H1 (cell line): Measurements from ENCODE around the gene SMG5. TPM values are rescaled to one million over a fixed set of nuclear protein-coding genes. Genes with fewer than 3 reads are reported as not detected.

Source experiments
- CTCF ChIA-PET: fragments of 300-600 bp; sonication (Branson Sonifier 250); formaldehyde crosslinking; loops from one replicate; lab custom pipeline; 2021; ENCODE audit not compliant: partially characterized antibody; lab: Charles Lee
- POLR2A ChIA-PET: fragments of 300-600 bp; sonication (Branson Sonifier 250); formaldehyde crosslinking; loops from one replicate; lab custom pipeline; 2021; ENCODE audit warnings: inconsistent platforms; ENCODE audit not compliant: partially characterized antibody; lab: Charles Lee
- DNase-seq, 2 experiments: peaks; one replicate each; pipeline versions ENCODE4 v3.0.0 to v3.0.0-alpha.2; 2010 to 2022; ENCODE audit warnings: low spot score in 2 of 2, low read depth in 1 of 2, mixed read lengths in 1 of 2
- FAIRE-seq: peaks from 2 replicates; lab custom pipeline; 2011; peaks lifted over from hg19 to GRCh38; lab: Jason Lieb, UNC
- H2AFZ ChIP-seq: 2 replicates; pipeline ENCODE4 v1.8.1; 2012; ENCODE audit warnings: low read length, inconsistent platforms
- H2AK5ac ChIP-seq: 2 replicates; pipeline ENCODE4 v1.6.1; 2013; ENCODE audit warnings: low read depth, low read length
- H2BK120ac ChIP-seq: replicated peaks from 2 replicates; pipeline ENCODE3; 2013; ENCODE audit warnings: low read depth, low read length, inconsistent platforms
- H2BK12ac ChIP-seq: 2 replicates; pipeline ENCODE4 v1.6.1; 2013; ENCODE audit warnings: low read depth, low read length
- H2BK15ac ChIP-seq: 2 replicates; pipeline ENCODE4 v1.6.1; 2013; ENCODE audit warnings: low read length
- H2BK20ac ChIP-seq: 2 replicates; pipeline ENCODE4 v1.6.1; 2013; ENCODE audit warnings: low read length
- H2BK5ac ChIP-seq: 2 replicates; pipeline ENCODE4 v1.6.1; 2013; ENCODE audit warnings: low read depth, low read length
- H3K14ac ChIP-seq: 2 replicates; pipeline ENCODE4 v1.6.1; 2013; ENCODE audit warnings: inconsistent platforms; ENCODE audit not compliant: insufficient read length
- H3K18ac ChIP-seq: 2 replicates; pipeline ENCODE4 v1.6.1; 2013; ENCODE audit warnings: low read length; ENCODE audit errors: extremely low read depth
- H3K23ac ChIP-seq: 2 replicates; pipeline ENCODE4 v1.6.1; 2013; ENCODE audit warnings: inconsistent platforms; ENCODE audit not compliant: insufficient read length
- H3K23me2 ChIP-seq: 2 replicates; pipeline ENCODE4 v1.6.1; 2013; ENCODE audit warnings: low read depth, low read length
- H3K27ac ChIP-seq: 2 replicates; pipeline ENCODE4 v1.6.1; 2011; ENCODE audit warnings: low read depth, low read length, inconsistent platforms
- H3K27me3 ChIP-seq, 4 experiments: replicated peaks in 1 of 4; 1 replicate in 1 of 4; 2 replicates in 3 of 4; pipeline versions ENCODE4 v1.6.1 to v1.8.1; 2011 to 2013; ENCODE audit warnings: low read length in 3 of 4, mild to moderate bottlenecking in 3 of 4, inconsistent platforms in 2 of 4, mixed read lengths in 2 of 4, moderate library complexity in 1 of 4; ENCODE audit not compliant: control insufficient read depth in 3 of 4, insufficient read depth in 3 of 4; ENCODE audit errors: extremely low read depth in 1 of 4
- H3K36me3 ChIP-seq, 4 experiments: 2 replicates each; pipeline versions ENCODE4 v1.6.1 to v1.8.1; 2011 to 2013; ENCODE audit warnings: mild to moderate bottlenecking in 4 of 4, low read length in 3 of 4, moderate library complexity in 2 of 4, control low read depth in 1 of 4, inconsistent platforms in 1 of 4; ENCODE audit not compliant: insufficient read depth in 4 of 4, control insufficient read depth in 2 of 4
- H3K4ac ChIP-seq: replicated peaks from 2 replicates; pipeline ENCODE3; 2013; ENCODE audit warnings: low read length, low read depth, mixed read lengths, inconsistent platforms; ENCODE audit not compliant: insufficient read length
- H3K4me1 ChIP-seq, 4 experiments: replicated peaks in 1 of 4; 1 replicate in 1 of 4; 2 replicates in 3 of 4; pipeline versions ENCODE4 v1.6.1 to v1.8.1; 2011 to 2013; ENCODE audit warnings: low read length in 3 of 4, inconsistent platforms in 2 of 4, mixed read lengths in 1 of 4; ENCODE audit not compliant: insufficient read depth in 4 of 4, control insufficient read depth in 3 of 4
- H3K4me2 ChIP-seq, 2 experiments: 2 replicates each; pipeline versions ENCODE4 v1.6.1 to v1.8.1; 2011 to 2013; ENCODE audit warnings: low read depth in 2 of 2, low read length in 2 of 2, control low read depth in 1 of 2, inconsistent platforms in 1 of 2, mild to moderate bottlenecking in 1 of 2; ENCODE audit not compliant: insufficient read depth in 1 of 2
- H3K4me3 ChIP-seq, 4 experiments: fragments of 200-600, 300-600 bp in 1 of 4; sonication (generic), shearing (Covaris generic), sonication (Bioruptor Twin) in 1 of 4; 2 replicates each; pipeline versions ENCODE4 v1.5.1 to v1.8.1; 2011 to 2016; ENCODE audit warnings: low read length in 4 of 4, low read depth in 3 of 4, control low read depth in 2 of 4, inconsistent platforms in 2 of 4, mild to moderate bottlenecking in 2 of 4, mixed read lengths in 1 of 4, moderate library complexity in 1 of 4; ENCODE audit not compliant: insufficient read depth in 2 of 4; ENCODE audit errors: extremely low read depth in 1 of 4
- H3K56ac ChIP-seq: replicated peaks from 2 replicates; pipeline ENCODE3; 2013; ENCODE audit warnings: low read depth, mild to moderate bottlenecking, mixed read lengths, low read length, inconsistent platforms; ENCODE audit not compliant: insufficient read length
- H3K79me1 ChIP-seq: 2 replicates; pipeline ENCODE4 v1.6.1; 2013; ENCODE audit warnings: low read depth, low read length, control low read depth
- H3K79me2 ChIP-seq, 2 experiments: 2 replicates each; pipeline versions ENCODE4 v1.6.1 to v1.8.1; 2012 to 2013; ENCODE audit warnings: low read length in 2 of 2, mild to moderate bottlenecking in 2 of 2, inconsistent platforms in 1 of 2; ENCODE audit not compliant: insufficient read depth in 2 of 2, control insufficient read depth in 1 of 2
- H3K9ac ChIP-seq, 4 experiments: replicated peaks in 1 of 4; 1 replicate in 1 of 4; 2 replicates in 3 of 4; pipeline versions ENCODE4 v1.6.1 to v1.8.1; 2011 to 2013; ENCODE audit warnings: low read depth in 3 of 4, low read length in 3 of 4, control low read depth in 2 of 4, mild to moderate bottlenecking in 2 of 4, moderate library complexity in 2 of 4, inconsistent platforms in 1 of 4; ENCODE audit errors: extremely low read depth in 1 of 4
- H3K9me3 ChIP-seq, 2 experiments: 2 replicates each; pipeline versions ENCODE4 v1.6.1 to v1.8.1; 2012 to 2013; ENCODE audit warnings: mild to moderate bottlenecking in 2 of 2, moderate library complexity in 2 of 2, control low read depth in 1 of 2, inconsistent platforms in 1 of 2, low read depth in 1 of 2, low read length in 1 of 2, mixed read lengths in 1 of 2; ENCODE audit not compliant: insufficient read depth in 2 of 2
- H4K20me1 ChIP-seq, 2 experiments: replicated peaks in 1 of 2; 2 replicates each; pipeline versions ENCODE3 to v1.8.1; 2011 to 2013; ENCODE audit warnings: inconsistent platforms in 2 of 2, low read length in 2 of 2, mild to moderate bottlenecking in 1 of 2; ENCODE audit not compliant: insufficient read depth in 2 of 2, control insufficient read depth in 1 of 2
- H4K5ac ChIP-seq: 2 replicates; pipeline ENCODE4 v1.6.1; 2013; ENCODE audit warnings: low read length, low read depth, mixed read lengths, inconsistent platforms; ENCODE audit not compliant: insufficient read length
- H4K8ac ChIP-seq: 2 replicates; pipeline ENCODE4 v1.8.0; 2013; ENCODE audit warnings: mild to moderate bottlenecking, moderate library complexity, low read length, inconsistent platforms; ENCODE audit not compliant: insufficient read depth; ENCODE audit errors: extremely low read depth
- H4K91ac ChIP-seq: replicated peaks from 2 replicates; pipeline ENCODE3; 2013; ENCODE audit warnings: low read length, mixed read lengths, inconsistent platforms; ENCODE audit not compliant: insufficient read length
- CHD1 ChIP-seq: IDR thresholded peaks from 2 replicates; pipeline ENCODE4 v1.6.1; 2012; ENCODE audit warnings: low read depth, low read length, improper control_type of control experiment
- CREB1 ChIP-seq: IDR thresholded peaks from 2 replicates; pipeline ENCODE4 v1.6.1; 2012; ENCODE audit warnings: inconsistent platforms
- CTBP2 ChIP-seq: IDR thresholded peaks from 2 replicates; pipeline ENCODE4 v1.7.0; 2011; ENCODE audit warnings: borderline replicate concordance, mild to moderate bottlenecking, moderate library complexity, mixed read lengths, low read length; ENCODE audit not compliant: insufficient read depth, insufficient read length
- GABPA ChIP-seq: IDR thresholded peaks from 2 replicates; pipeline ENCODE4 v1.6.1; 2011; ENCODE audit warnings: mild to moderate bottlenecking, low read length, moderate library complexity, borderline replicate concordance; ENCODE audit not compliant: insufficient read depth
- HDAC6 ChIP-seq: IDR thresholded peaks from one replicate; pipeline ENCODE4 v1.7.1; 2012; ENCODE audit warnings: low read depth, mild to moderate bottlenecking, inconsistent platforms, low read length, moderate library complexity
- JUN ChIP-seq: IDR thresholded peaks from 2 replicates; pipeline ENCODE4 v1.6.1; 2011; ENCODE audit warnings: low read depth, mild to moderate bottlenecking, improper control_type of control experiment, low read length
- JUND ChIP-seq: IDR thresholded peaks from 2 replicates; pipeline ENCODE4 v1.6.1; 2011; ENCODE audit warnings: mild to moderate bottlenecking, improper control_type of control experiment, low read length
- KDM4A ChIP-seq: IDR thresholded peaks from one replicate; pipeline ENCODE4 v1.7.1; 2012; ENCODE audit warnings: low read depth, mild to moderate bottlenecking, moderate library complexity, low read length, inconsistent platforms; ENCODE audit not compliant: severe bottlenecking
- POLR2AphosphoS5 ChIP-seq: IDR thresholded peaks from 2 replicates; pipeline ENCODE4 v1.6.1; 2011; ENCODE audit warnings: low read depth, low read length
- SIX5 ChIP-seq: IDR thresholded peaks from 2 replicates; pipeline ENCODE4 v1.6.1; 2011; ENCODE audit warnings: mild to moderate bottlenecking, low read depth, low read length
- SP1 ChIP-seq: IDR thresholded peaks from 2 replicates; pipeline ENCODE4 v1.6.1; 2011; ENCODE audit warnings: low read depth, low read length
- SUZ12 ChIP-seq: fragments of 200-600 bp; sonication (generic); IDR thresholded peaks from 2 replicates; pipeline ENCODE4 v1.6.1; 2012; ENCODE audit warnings: mild to moderate bottlenecking, inconsistent platforms, low read length, moderate library complexity, mixed read lengths
- TAF1 ChIP-seq: IDR thresholded peaks from 2 replicates; pipeline ENCODE4 v1.6.1; 2011; ENCODE audit warnings: mild to moderate bottlenecking, low read depth, low read length
- WGBS, 2 experiments: shearing (Covaris generic) in 1 of 2; methylation state at CpG; one replicate each; pipeline versions ENCODE4 v1.1.6 to v1.1.7; 2013 to 2015; ENCODE audit warnings: low lambda C conversion rate in 2 of 2, mixed read lengths in 2 of 2, inconsistent platforms in 1 of 2, low coverage in 1 of 2, missing lambda C conversion rate in 1 of 2; ENCODE audit not compliant: insufficient replicate concordance in 2 of 2, insufficient coverage in 1 of 2, insufficient read length in 1 of 2; ENCODE audit errors: extremely low coverage in 1 of 2, missing lambda C conversion rate in 1 of 2; 5-methylcytosine and 5-hydroxymethylcytosine counted together
- polyA plus RNA-seq, 7 experiments: library from polyadenylated mRNA; depleted of rRNA in 3 of 7; stranded (reverse) in 5 of 7; unstranded in 2 of 7; fragments of >200 nt in 5 of 7; fragments of 200-250 nt in 2 of 7; gene quantifications; 1 replicate in 5 of 7; 2 replicates in 1 of 7; 4 replicates in 1 of 7; pipeline versions ENCODE4 v1.2.1 to v1.2.3, GENCODE V29; 2011 to 2013; ENCODE audit warnings: missing spikeins in 2 of 7, mixed read lengths in 2 of 7
- total RNA-seq: library from RNA; stranded (reverse); fragmentation: NEBNext Ultra II Directional; extraction: Animal tissue kit (Norgen Biotek cat#: 25700); gene quantifications from 2 replicates; pipeline ENCODE4 v1.2.1, GENCODE V29; 2021
- TF ChIP-seq, protein P1 (sequence below): IDR thresholded peaks from 2 replicates; pipeline ENCODE4 v1.6.1; 2012; ENCODE audit warnings: inconsistent platforms

Gene SMG5
- total and polyA plus RNA-seq, 2 of the 8 experiments (the other 6 are each of a cell fraction or from before 2014, with no cell fraction given): 32.7 to 98.0 TPM

DNA sequence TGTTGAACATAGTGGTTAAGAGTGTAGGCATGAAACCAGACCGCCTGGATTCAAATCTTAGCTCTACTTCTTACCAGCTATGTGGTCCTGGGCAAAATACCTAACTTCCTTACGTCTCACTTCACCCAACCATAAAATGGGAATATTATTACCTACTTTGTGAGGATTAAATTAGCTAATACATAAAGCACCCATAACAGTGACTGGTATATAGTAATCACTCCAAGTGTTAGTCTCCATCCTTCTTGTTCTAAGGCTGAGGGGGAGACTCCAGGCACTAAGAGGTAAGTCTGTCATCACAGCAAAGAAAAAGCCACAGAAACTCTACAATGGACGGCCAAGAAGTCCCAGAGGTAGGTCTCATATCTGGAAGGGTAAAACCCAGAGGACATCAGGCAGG lies 2.8 kb downstream of the SMG5 start:
- CTCF ChIA-PET: interaction anchor here (0.7 to 5.3 kb wide), 11 partner anchors 18 to 1086 kb away, joined by 3 to 25 read pairs (median 4); no protein-coding TSS in a partner anchor
- no peak for FAIRE-seq

More for the DNA sequence above, 2.8 kb downstream of the SMG5 start:
- Histone ChIP-seq H3K23me2 (peaks cover 13% of the 10 kb centered on the region), H3K9ac (no peak overlapping the region), H4K5ac (no peak overlapping the region), H3K23ac (no peak overlapping the region), H3K79me1 (peaks cover 10% of the 10 kb centered on the region), H2BK12ac (no peak overlapping the region), H3K27ac (no peak overlapping the region), H3K4ac (no peak overlapping the region), H3K9me3 (no peaks in the 10 kb centered on the region), H3K36me3 (peaks cover 25 to 44% (median 42%) of the 10 kb centered on the region in 4 experiments; a peak in 7 of 8 replicates), H3K4me2 (no peak overlapping the region), H3K56ac (no peak overlapping the region), H4K91ac (no peak overlapping the region), H2AK5ac (no peak overlapping the region), H3K79me2 (peaks cover 23 to 37% of the 10 kb centered on the region in 2 experiments), H2BK15ac (no peak overlapping the region), H3K18ac (no peak overlapping the region), H3K4me1 (peaks cover 0 to 10% (median 3%) of the 10 kb centered on the region in 4 experiments; a peak in 2 of 7 replicates), H2BK20ac (no peak overlapping the region), H3K27me3 (no peaks in the 10 kb centered on the region), H2BK120ac (no peak overlapping the region), H2AFZ (no peak overlapping the region), H3K4me3 (no peak overlapping the region), H3K14ac (no peak overlapping the region), H2BK5ac (no peak overlapping the region), H4K8ac (no peak overlapping the region), H4K20me1 (peaks cover 3 to 22% of the 10 kb centered on the region in 2 experiments)
- POLR2A ChIA-PET: interaction anchor here (0.7 to 17.4 kb wide), 12 partner anchors 8 to 67 kb away, joined by 3 to 221 read pairs (median 8); partner anchors contain the start of genes BGLAP, GLMP, PAQR6 and PMF1
- TF ChIP-seq TAF1 (no peak), KDM4A (no peak), CREB1 (no peak), CTBP2 (no peak), SIX5 (no peak), JUND (no peak), CHD1 (no peak), SUZ12 (no peak), SP1 (no peak), JUN (no peak), HDAC6 (no peak), POLR2AphosphoS5 (no peak), GABPA (no peak)
- TF ChIP-seq, protein P1, sequence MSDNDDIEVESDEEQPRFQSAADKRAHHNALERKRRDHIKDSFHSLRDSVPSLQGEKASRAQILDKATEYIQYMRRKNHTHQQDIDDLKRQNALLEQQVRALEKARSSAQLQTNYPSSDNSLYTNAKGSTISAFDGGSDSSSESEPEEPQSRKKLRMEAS: no peak
- DNase-seq: no peak
- 92% methylated on average over 3 of the region's 3 CpGs; no CpG with 5 or more reads in 1 of the 2 experiments for WGBS, 2 experiments
